DMS53 treated with DMSO at 0.1 percent for 48 hours (cell line): ENCODE results near the gene QRSL1.
"Not testable (repeated sequence)": the region's sequence is repeated elsewhere in the genome, so short reads cannot be mapped to it uniquely, and the experiment has no call there.

Experiments used
- DNase-seq: peaks from one replicate; lab custom pipeline; 2025; ENCODE audit not compliant: unreplicated experiment; lab: John Stamatoyannopoulos, UW

QRSL1 gene

DNA sequence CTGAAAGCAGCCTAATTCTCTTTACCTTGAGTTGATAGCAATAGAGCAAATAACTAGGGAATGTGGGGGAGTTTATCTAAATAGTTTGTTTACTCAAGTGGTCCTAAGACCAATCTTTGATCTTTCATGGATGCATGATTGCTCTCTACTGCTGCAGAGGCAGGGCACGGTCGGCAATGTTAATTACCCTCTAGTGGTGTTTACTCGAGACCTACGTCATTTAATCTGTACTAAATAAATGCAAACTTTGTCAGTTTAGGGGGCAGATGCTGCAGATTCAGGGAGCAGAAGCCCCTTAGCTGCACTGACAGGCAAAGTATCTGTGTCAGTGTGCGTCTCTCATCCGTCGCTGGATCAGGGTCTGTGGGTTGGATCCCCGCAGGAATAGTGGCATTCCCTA lies 7.0 kb upstream of the QRSL1 start:
- no peak for DNase-seq

DNA sequence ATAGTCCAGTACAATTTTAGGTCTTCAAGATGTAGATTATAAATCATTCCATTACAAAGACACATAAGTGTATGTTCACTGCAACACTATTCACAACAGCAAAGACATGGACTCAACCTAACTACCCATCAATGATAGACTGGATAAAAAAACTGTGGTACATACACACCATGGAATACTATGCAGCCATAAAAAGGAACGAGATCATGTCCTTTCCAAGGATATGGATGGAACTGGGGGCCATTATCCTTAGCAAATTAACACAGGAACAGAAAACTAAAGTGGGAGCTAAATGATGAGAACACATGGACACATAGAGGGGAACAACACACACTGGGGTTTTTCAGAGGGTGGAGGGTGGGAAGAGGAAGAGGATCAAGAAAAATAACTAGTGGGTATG lies 6.3 kb upstream of the QRSL1 start:
- DNase-seq, result no peak

DNA sequence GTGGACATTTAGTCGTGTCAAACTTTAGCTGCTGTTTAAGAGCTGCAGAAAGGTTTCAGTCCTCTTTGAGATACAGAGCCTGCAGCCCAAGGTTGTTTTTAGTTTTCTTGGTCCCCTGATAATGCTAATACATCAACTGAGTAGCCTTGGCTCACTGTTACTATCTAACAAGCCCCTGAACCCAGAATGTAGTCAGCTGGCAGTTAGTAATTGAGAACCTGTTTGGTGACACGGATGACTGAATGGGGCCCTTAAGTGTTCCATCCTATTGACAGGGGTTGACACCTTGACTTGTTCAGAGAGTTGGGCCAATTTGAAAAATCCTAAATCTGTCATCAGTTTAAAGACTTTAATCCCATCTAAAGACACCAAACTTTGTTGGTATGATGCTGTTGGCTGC lies 2.9 kb upstream of the QRSL1 start:
- DNase-seq, result no peak

DNA sequence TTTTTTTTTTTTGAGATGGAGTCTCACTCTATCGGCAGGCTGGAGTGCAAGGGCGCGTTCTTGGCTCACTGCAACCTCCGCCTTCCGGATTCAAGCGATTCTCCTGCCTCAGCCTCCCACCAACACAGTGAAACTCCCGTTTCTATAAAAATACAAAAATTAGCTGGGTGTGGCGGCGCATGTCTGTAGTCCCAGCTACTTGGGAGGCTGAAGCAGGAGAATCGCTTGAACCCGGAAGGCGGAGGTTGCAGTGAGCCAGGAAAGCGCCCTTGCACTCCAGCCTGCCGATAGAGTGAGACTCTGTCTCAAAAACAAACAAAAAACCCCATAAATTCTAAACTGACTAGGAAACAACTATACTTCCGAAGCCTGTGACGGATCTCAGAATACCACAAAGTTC lies 1.6 kb upstream of the QRSL1 start:
- not testable (repeated sequence) for DNase-seq

DNA sequence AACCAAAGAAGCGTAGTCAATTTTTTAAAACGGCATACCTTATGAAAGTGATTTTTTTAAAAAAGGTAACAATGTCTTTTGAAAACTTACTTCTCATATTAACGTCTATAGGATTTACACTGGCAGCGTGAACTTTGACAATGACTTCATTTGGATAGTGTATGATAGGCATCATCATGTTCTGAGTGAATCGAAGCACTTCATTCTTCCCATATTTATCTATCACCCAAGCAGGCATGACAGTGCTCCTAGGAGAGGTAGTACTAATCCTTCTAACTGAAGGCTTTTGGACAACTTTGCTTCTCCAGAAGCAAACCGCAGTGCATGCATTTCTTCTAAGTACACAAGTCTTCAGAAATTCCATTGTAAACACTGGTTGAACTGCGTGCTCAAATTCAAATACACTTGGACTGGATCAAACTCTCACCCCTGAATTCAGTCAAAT lies 698 bp upstream of the QRSL1 start:
- DNase-seq, result no peak

DNA sequence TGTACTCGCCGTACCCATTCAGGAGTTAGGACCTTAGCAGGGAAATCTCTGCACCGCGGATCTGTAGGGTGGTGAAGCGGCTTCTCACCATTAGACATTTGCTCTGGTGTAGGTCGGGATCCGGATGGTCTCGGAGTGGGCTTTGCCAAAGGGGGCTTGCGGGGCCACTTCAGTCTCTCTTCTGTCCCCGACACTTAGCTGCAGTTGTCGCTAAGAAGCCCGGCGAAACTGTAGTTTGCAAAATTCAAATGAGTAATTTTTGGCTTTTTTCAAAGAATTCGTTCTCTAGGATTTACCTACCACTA lies 433 bp downstream of the QRSL1 start:
- DNase-seq, result no peak

DNA sequence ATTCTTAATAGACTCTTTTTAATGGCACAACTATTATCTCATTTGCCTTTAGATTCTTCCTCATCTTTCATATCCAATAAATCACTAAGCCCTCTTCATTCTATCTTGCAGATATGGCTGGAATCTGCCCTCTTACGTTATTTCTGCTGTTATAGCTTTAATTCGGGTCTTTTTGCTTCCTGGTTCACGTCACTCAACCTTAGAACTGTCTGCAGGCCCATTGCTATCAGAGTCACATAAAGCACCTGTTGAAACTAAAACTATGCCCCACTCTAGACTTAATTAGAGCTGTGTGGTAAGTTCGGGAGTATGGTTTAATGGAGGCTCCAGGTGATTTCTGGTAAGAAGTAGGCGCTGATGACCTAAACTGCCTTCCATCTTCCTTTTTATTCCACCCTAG lies 988 bp downstream of the QRSL1 start:
- DNase-seq, result no peak

DNA sequence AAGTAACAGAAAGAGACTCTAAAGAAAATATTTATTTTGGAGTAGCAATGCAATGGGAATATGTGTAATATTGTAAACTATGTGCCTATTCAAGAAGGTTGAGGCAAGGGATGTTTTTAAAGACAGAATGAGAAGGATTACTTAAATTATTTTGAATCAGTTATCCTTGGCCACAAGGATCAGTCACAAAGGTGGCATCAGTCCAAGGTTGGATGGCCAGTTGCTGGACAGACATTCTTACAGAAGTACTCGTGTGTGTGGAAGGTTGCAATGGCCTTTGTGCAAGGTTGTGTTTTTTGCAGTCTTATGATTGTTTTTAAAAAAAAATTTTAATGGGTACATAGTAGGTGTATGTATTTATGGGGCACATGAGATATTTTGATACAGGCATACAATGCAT lies 2.0 kb downstream of the QRSL1 start:
- no peak for DNase-seq

DNA sequence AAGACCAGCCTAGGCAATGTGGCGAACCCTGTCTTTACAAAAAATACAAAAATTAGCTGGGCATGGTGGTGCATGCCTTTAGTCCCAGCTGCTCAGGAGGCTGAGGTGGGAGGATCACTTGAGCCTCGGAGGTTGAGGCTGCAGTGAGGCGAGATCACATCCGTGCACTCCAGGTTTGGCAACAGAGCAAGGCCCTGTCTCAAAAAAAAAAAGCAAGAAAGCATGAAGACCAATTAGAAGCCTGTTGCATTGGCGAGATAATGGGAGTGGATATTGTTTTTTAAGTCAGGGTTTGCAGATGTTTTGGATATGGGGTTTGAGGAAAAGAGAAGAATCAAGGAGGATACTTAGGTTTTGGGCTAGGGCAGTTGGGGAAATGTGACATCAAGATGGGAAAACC lies 5.2 kb downstream of the QRSL1 start:
- no peak for DNase-seq

DNA sequence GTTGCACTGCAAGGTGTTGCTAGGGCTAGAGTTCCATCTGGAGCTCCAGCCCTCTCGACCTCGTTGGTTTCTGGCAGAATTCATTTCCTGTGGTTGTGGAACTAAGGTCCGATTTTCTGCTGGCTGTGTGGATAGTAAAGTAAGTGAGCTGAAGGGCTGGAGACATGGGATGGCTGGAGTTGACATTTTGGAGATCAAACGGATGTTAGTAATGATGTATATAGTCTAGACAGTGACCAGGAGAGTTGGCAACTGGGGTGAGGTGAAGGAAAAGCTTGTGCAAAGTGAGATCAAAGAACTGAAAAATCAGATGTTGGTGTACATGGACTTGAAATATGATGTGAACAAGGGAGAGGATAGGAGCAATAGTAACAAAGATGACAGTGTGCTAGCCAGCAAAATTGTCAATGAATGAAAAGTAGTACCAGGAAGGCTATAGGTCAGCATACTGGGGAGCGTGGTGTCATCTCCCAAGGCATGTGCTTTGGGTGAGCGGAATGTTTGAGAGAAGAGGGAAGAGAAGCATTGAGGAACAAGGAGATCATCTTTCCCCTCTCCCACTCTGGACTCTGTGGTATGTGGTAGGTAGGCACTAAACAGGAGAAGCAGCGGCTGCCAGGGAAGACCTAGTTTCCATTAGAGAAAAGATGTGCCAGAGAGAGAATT lies 7.8 kb downstream of the QRSL1 start:
- no peak for DNase-seq

DNA sequence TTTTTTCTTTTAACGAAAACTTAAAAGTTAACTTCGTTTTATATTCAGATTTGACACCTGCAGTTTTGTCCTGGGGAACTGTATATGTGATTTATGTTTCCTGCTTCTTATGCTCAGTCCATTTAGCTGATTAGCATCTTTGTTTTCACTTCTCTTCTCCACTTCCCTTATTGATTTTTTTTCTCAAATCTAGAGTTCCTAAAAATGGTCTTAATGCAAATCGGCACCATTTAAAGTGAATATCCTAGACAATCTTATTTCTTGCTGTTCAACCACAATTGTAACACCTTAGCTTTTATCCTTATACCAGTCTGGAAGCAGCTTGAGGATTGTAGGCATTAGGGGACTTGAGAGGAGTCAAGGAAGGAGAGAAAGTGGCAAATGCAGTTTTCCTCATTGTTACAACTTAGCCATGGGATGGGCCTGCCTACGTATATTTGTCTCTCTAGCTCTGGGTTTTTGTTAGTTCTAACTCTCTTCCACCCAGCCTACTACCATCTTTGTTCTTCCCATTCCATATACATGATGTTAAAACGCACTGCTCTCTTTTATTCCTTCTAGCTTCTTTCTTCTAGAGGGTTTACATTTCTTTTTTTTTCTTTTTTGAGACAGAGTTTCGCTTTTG lies 8.5 kb downstream of the QRSL1 start:
- DNase-seq, result no peak

DNA sequence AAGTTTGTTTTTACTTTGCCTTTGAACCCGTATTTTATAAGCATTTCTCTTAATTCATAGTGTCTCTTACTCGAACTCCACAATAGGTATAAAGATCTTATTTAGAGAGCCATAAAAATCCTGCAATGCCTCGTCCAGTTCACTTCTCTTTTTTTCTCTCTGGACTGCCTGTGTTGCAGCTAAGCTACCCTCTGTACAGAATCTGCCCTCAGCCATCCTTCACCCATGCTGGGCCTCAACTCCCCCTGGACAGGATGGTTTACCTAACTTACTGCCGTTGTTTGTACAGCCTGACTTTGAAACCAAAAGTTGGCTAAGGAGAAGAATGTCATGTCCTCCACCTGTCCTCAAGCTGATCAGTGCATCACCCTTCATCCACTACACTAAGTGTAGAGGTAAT lies 10.4 kb downstream of the QRSL1 start:
- no peak for DNase-seq

DNA sequence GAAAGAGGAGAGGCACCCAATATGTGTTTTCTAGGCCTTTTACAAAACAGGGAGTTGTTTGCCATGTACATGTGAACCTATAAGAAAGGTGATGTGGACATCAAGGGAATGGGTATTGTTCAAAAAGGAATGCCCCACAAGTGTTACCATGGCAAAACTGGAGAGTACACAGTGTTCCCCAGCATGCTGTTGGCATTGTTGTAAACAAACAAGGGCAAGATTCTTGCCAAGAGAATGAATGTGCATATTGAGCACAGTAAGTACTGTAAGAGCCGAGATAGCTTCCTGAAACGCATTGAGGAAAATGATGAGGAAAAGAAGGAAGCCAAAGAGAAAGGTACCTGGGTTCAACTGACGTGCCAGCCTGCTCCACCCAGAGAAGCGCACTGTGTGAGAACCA lies 13.1 kb downstream of the QRSL1 start:
- DNase-seq, result no peak

DNA sequence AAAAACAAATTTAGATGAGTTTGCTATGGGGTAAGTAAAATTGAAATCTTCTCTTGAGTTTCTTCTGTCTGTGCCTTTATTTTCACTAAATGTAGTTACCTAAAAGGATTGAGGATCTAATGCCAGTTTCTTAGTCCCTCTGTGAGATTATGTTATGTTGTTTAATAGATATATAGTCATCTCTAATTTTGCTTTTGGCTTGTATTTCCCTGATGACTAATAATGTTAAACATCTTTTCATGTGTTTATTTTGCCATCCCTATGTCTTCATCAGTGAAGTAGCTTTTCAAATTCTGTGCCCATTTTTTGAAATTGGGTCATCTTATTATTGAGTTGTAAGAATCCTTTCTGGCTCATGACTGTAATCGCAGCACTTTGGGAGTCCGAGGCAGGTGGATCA lies 13.7 kb downstream of the QRSL1 start:
- DNase-seq, result no peak

DNA sequence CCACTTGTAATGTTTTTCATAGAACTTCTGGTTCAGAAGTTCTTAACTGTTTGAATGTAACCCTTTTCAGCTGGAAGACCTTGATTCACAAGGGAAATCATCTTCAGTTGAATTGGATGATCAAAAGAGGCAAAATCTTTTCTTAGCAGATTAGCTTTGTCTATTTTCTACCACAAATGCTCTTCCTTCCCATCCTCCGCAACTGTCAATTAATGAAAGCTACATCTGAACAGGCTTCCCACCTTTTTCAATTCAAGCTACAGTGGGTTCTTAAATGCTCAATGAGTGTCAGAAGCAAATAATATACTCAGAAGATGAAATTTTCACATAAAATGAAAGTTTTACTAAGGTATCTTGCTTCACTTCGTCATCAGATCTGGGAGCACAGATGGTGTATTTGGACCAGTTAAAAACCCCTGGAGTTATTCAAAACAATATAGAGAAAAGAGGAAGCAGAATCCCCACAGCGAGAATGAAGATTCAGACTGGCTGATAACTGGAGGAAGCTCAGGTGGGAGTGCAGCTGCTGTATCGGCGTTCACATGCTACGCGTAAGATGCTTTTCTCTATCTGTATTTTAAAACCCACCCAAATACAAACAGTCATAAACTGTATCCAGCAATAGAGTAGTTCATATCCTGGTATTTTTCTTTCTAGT lies 19.4 kb downstream of the QRSL1 start:
- DNase-seq, result no peak

DNA sequence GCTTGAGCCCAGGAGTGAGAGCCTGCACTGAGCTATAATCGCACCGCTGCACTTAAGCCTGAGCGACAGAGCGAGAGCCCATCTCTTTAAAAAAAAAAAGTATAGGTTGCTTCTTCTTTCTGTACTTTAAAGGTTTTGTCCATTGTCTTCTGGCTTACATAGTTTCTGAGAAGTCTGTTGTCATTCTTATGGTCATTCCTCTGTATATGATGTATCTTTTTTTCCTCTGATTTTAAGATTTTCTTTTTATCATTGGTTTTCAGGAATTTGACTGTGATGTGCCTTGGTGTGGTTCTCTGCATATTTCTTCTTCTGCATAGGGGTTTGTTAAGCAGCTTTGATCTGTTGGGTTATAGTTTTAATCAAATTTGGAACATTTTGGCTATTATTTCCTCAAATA lies 29.1 kb downstream of the QRSL1 start:
- no peak for DNase-seq

DNA sequence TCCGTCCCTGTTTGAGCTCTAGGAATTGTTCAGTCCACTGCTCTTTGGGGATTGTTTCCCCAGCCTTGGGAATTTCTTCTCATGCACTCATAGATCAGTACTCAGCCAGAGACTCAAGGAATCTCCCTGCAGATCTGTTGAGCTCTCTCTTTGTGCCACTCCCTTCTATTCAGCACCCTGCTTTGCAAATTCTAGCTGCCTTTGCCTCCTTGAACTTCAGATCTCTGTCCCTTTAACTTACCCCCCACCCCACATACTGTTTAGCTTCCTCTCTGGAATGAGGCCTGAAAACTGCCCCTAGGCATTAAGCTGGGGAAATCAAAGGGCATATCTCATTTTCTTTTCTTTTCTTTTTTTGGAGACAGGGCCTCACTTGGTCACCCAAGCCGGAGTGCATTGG lies 30.5 kb downstream of the QRSL1 start:
- no peak for DNase-seq

DNA sequence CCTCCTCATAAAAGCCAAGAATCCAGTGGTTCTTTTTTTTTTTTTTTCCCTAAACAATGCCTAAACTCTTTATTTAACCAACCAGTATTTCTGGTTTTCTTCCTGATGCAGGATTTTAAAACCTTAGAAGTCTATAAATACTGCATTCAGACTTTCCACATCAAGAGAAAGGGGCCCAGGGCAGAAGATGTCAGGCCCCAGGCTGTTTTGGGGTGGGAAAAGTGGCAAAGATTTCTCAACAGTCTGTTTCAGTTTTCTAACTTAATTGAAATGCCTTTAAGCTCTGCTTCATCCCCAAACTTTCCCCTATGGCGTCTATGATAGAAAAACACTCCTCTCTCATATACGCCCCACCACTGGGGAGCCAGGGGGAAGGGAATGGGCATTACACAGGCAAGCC lies 33.1 kb downstream of the QRSL1 start:
- no peak for DNase-seq

DNA sequence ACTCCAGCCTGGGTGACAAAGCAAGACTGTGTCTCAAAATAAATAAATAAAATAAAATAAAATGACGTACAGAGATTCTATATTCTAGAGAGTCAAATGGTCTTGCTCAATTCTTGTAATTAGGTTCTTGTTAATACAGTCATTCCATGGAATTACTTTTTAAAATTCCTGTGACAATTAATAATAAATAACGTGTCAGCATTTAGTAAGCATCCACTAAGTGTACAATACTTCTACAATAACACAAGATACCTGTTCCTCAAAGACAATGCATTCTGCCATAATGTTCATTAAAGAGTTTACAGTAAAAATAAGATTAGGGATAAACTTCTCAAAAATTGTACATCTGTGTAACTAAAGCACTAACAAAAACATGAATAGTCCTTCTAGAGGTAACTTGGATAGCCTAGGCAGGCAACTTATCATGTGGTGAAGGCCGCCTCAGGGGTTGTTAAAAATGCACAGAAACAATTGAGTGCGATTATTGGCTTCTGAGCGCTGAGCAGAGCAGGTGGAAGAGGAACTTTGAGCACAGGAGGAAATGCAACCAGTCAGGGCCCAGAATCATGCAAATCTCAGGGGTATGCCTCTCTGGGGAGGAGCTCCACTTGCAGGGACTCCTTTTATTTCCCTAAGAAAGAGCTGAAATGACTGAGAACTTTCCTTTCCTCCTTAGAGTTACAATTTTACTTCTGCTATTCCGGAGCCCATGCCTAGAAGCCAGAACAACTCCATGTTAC lies 37.1 kb downstream of the QRSL1 start:
- DNase-seq, result no peak

DNA sequence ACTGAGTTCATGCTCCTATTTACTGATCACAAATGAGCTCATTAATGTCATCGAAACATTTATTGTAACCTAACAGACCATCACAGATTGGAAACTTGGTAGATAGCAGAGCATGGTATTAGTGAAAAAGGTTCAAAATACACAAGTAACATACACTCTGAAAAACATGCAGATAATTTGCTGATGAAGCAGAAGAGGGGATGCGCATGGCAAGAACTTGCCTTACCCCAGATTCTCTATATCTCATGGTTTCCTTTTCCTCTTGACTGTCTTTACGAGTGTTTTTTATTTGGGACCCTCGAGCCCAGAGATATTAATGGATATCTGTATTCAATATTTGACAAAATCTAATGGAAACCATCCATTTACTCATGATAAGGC lies 37.6 kb downstream of the QRSL1 start:
- no peak for DNase-seq

DNA sequence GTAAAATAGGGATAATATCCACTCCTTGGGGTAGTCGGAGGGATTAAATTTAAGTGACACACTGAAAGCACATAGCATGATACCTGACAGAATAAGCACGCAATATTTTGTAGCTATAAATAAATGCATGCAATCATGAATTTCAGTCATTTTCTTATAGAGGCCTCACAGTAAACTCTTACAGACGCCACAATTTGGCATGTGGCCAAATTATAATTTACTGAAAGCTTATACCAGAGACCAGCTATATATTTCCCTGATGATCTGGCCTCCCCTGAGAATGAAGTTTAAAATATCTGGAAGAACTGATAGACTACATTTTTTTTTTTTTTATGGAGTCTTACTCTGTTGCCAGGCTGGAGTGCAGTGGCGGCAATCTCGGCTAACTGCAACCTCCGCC lies 40.9 kb downstream of the QRSL1 start:
- no peak for DNase-seq

DNA sequence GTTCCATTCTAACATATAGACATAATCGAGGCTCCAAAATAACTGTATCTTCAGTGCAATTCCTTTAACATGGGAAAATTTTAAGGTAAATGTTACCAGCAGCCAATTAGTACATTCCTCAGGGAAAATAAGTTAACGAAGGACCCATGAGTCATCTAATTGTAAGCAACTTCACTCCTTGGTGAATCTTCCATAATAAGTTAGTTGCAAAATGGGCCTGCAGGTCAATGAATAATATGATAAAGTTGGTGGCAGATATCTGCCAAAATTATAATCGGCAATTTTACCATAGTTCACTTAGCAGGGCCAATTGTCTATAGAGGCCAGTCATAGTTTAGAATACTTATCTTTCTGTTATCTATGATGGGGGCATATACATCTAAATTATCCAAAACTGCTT lies 42.3 kb downstream of the QRSL1 start:
- DNase-seq, result no peak
